ENCODE data around the gene XIST.
"Not testable (repeated sequence)": the region's sequence is repeated elsewhere in the genome, so short reads cannot be mapped to it uniquely, and the experiment has no call there.

XIST gene

GRCh38 chrX:73825569-73825968, 26.9 kb downstream of the XIST start:
- no peak for TF ChIP-seq CTCF (IDR thresholded peaks at IDR 0.05; ENCODE audit: borderline replicate concordance, control extremely low read depth, extremely low read depth, insufficient read depth, missing control alignments)

GRCh38 chrX:73823473-73824004, 29.0 kb downstream of the XIST start:
- DNase-seq (ENCODE audit: low spot score) = no peak
- no peak for TF ChIP-seq CTCF (IDR thresholded peaks at IDR 0.05; ENCODE audit: borderline replicate concordance, control extremely low read depth, extremely low read depth, insufficient read depth, missing control alignments)
- in situ Hi-C loops (cut with MboI; ENCODE audit: low sequenced_read_pairs, unreplicated experiment) = no loop called here

More at GRCh38 chrX:73825569-73825968, 26.9 kb downstream of the XIST start:
- in situ Hi-C loops (cut with MboI; ENCODE audit: low sequenced_read_pairs, unreplicated experiment) = loop anchor here (25.0 kb wide), 1 partner anchor 112 kb away; no protein-coding TSS in a partner anchor
- DNase-seq (ENCODE audit: low spot score) = no peak

- in situ Hi-C loops (cut with MboI; ENCODE audit: low sequenced_read_pairs, unreplicated experiment) = no loop called here
- no peak for TF ChIP-seq CTCF (IDR thresholded peaks at IDR 0.05; ENCODE audit: borderline replicate concordance, control extremely low read depth, extremely low read depth, insufficient read depth, missing control alignments)
These were observed 29.7 kb downstream of the XIST start for GRCh38 chrX:73822775-73823174.

GRCh38 chrX:73821921-73822559, 30.5 kb downstream of the XIST start:
- no peak for TF ChIP-seq CTCF (IDR thresholded peaks at IDR 0.05; ENCODE audit: borderline replicate concordance, control extremely low read depth, extremely low read depth, insufficient read depth, missing control alignments)
- DNase-seq (ENCODE audit: low spot score) = no peak
- in situ Hi-C loops (cut with MboI; ENCODE audit: low sequenced_read_pairs, unreplicated experiment) = no loop called here

More at GRCh38 chrX:73822775-73823174, 29.7 kb downstream of the XIST start:
- no peak for DNase-seq (ENCODE audit: low spot score)

- in situ Hi-C loops (cut with MboI; ENCODE audit: low sequenced_read_pairs, unreplicated experiment); DNase-seq (ENCODE audit: low spot score): not testable (repeated sequence)
These were observed 32.5 kb downstream of the XIST start for GRCh38 chrX:73819864-73820558.

DNA sequence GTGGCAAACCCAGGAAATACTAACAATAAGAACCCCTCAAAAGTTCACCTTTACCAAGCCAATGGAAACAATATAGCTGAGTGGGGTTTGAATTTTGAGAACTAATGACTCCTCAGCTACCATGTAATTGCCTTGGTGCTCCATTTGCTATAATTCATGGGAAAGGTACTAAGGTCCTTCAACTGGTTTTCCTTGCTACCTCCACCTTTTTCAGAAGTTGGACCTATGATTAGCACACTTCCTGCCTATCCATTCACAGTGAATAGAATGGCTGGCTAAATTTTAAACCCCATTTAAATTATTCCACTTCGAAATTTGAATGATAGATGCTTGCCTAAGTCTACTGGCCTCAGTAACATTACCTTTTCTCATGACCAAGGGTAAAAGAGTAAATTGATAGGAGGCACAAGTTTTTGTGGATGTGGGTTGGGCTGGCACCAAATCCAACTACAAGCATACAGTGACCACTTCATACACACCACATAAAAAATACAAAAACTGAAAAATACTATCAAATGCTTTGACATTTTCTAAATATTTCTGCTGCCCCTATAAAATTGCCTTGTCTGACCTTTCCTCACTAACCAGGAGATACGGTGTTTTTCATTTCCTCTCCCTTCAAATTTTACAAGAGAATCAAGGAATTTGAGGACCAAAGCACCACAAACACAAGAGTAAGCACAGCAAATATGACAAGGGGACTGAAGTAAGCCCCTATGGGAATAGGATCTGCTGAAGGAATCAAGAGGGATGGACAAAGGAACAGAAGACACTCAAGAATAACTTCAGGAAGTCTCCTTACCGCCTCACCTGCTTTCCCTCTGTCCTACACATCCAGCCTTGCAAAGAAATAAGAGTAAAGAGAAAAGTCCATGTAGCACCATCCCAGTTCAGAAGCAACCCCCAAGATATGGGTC, 34.1 kb downstream of the XIST start:
- in situ Hi-C loops (cut with MboI; ENCODE audit: low sequenced_read_pairs, unreplicated experiment) = no loop called here
- TF ChIP-seq CTCF (IDR thresholded peaks at IDR 0.05; ENCODE audit: borderline replicate concordance, control extremely low read depth, extremely low read depth, insufficient read depth, missing control alignments) = no peak

More for the DNA sequence above, 34.1 kb downstream of the XIST start:
- DNase-seq (ENCODE audit: low spot score) = no peak

Measured in GM13976 (cell line).